HG03439 (cell line): Measurements from ENCODE around the gene PROC.

Source experiments
- ATAC-seq: cut with Tn5 transposase; IDR thresholded peaks from one replicate; pipeline ENCODE4 v1.9.1; 2021; ENCODE audit warnings: mild to moderate bottlenecking, moderate library complexity; ENCODE audit not compliant: unreplicated experiment

The PROC gene

DNA sequence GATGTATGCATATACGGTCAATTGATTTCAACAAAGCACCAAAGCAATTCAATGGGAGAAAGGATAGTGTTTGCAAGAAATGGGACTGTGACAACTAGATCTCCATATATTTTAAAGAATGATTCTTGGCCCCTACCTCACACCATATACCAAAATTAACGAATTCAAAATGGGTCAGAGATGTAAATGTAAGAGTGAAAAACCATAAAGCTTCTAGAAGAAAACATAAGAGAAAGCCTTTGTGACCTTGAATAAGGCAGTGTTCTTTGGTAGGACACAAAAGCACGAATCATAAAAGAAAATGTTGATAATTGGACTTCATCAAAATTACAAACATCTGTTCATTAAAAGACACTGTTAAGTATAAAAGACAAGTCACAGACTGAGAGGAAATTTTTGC is 5.0 kb upstream of the PROC start:
- no peak for ATAC-seq

GRCh38 chr2:127413782-127414637 is 4.2 kb upstream of the PROC start:
- ATAC-seq: no peak

DNA sequence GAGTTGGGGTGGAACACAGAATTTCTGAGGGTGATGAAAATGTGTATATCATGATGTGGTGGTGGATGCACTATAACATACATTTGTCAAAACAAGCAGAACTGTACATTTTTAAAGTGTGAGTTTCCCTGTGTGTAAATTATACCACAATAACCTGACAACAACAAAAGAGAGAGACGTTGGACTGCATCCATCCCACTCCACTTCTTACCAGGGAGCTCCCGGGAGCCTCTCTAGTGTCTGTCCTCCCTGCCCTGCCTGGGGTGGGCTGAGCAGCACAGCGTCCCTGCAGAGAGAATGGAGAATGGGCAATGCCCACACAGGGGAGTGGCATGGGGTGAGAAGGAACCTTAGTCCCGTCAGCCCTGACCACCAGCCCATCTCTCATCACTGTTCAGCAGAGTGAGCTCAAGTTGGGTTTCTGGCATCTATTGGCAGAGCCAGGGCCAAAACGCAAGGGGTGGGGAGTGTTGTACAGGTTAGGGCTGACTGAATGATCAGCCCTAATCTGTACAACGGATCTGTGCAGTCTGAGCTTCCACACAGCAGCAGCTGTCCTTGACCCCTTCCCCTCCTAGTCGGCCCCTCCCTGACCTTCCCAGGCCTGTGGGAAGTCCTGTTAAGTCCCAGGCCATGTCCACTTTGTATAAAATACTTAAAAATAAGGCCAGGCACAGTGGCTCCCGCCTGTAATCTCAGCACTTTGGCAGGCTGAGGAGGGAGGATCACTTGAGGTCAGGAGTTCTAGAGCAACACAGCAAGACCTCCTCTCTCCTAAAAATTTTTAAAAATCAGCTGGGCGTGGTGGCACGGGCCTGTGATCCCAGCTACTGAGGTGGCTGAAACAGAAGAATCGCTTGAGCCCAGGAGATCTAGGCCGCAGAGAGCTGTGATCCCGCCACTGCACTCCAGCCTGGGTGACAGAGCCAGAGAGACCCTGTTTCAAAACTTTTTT is 3.3 kb upstream of the PROC start:
- ATAC-seq: no peak

- ATAC-seq: peak; percentile 58
These were observed 2.4 kb upstream of the PROC start for GRCh38 chr2:127415593-127416505.

GRCh38 chr2:127416506-127417001 is 1.7 kb upstream of the PROC start:
- no peak for ATAC-seq

GRCh38 chr2:127417406-127417805 is 821 bp upstream of the PROC start:
- no peak for ATAC-seq

DNA sequence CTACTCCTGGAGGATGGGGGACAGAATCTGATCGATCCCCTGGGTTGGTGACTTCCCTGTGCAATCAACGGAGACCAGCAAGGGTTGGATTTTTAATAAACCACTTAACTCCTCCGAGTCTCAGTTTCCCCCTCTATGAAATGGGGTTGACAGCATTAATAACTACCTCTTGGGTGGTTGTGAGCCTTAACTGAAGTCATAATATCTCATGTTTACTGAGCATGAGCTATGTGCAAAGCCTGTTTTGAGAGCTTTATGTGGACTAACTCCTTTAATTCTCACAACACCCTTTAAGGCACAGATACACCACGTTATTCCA is 844 bp downstream of the PROC start:
- no peak for ATAC-seq

- ATAC-seq: no peak
These were observed 1.3 kb downstream of the PROC start for GRCh38 chr2:127419448-127420038.

DNA sequence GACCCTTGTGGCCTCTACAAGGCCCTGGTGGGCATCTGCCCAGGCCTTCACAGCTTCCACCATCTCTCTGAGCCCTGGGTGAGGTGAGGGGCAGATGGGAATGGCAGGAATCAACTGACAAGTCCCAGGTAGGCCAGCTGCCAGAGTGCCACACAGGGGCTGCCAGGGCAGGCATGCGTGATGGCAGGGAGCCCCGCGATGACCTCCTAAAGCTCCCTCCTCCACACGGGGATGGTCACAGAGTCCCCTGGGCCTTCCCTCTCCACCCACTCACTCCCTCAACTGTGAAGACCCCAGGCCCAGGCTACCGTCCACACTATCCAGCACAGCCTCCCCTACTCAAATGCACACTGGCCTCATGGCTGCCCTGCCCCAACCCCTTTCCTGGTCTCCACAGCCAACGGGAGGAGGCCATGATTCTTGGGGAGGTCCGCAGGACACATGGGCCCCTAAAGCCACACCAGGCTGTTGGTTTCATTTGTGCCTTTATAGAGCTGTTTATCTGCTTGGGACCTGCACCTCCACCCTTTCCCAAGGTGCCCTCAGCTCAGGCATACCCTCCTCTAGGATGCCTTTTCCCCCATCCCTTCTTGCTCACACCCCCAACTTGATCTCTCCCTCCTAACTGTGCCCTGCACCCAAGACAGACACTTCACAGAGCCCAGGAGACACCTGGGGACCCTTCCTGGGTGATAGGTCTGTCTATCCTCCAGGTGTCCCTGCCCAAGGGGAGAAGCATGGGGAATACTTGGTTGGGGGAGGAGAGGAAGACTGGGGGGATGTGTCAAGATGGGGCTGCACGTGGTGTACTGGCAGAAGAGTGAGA is 2.0 kb downstream of the PROC start:
- no peak for ATAC-seq

DNA sequence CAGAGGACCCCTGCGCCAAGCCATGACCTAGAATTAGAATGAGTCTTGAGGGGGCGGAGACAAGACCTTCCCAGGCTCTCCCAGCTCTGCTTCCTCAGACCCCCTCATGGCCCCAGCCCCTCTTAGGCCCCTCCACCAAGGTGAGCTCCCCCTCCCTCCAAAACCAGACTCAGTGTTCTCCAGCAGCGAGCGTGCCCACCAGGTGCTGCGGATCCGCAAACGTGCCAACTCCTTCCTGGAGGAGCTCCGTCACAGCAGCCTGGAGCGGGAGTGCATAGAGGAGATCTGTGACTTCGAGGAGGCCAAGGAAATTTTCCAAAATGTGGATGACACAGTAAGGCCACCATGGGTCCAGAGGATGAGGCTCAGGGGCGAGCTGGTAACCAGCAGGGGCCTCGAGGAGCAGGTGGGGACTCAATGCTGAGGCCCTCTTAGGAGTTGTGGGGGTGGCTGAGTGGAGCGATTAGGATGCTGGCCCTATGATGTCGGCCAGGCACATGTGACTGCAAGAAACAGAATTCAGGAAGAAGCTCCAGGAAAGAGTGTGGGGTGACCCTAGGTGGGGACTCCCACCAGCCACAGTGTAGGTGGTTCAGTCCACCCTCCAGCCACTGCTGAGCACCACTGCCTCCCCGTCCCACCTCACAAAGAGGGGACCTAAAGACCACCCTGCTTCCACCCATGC is 3.0 kb downstream of the PROC start:
- ATAC-seq: no peak

DNA sequence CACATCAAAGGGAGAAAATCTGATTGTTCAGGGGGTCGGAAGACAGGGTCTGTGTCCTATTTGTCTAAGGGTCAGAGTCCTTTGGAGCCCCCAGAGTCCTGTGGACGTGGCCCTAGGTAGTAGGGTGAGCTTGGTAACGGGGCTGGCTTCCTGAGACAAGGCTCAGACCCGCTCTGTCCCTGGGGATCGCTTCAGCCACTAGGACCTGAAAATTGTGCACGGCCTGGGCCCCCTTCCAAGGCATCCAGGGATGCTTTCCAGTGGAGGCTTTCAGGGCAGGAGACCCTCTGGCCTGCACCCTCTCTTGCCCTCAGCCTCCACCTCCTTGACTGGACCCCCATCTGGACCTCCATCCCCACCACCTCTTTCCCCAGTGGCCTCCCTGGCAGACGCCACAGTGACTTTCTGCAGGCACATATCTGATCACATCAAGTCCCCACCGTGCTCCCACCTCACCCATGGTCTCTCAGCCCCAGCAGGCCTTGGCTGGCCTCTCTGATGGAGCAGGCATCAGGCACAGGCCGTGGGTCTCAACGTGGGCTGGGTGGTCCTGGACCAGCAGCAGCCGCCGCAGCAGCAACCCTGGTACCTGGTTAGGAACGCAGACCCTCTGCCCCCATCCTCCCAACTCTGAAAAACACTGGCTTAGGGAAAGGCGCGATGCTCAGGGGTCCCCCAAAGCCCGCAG is 3.8 kb downstream of the PROC start:
- ATAC-seq: no peak

- ATAC-seq: no peak
These were observed 4.6 kb downstream of the PROC start for GRCh38 chr2:127422559-127423477.

- no peak for ATAC-seq
These were observed 5.2 kb downstream of the PROC start for GRCh38 chr2:127423478-127423843.

GRCh38 chr2:127423880-127424279 is 5.7 kb downstream of the PROC start:
- ATAC-seq: no peak

GRCh38 chr2:127424598-127425520 is 6.6 kb downstream of the PROC start:
- no peak for ATAC-seq
